DOHH2 (cell line): ENCODE results near the gene FRS2.

ENCODE experiments used
- H3F3A ChIP-seq: fragments of 200-600 bp; sonication (generic), shearing (Covaris generic); 2 replicates; pipeline ENCODE4 v1.6.0; 2016; ENCODE audit warnings: antibody characterized with exemption, mild to moderate bottlenecking; ENCODE audit not compliant: control insufficient read depth, insufficient read depth
- H3K27ac ChIP-seq: fragments of 200-600 bp; sonication (generic); 2 replicates; pipeline ENCODE4 v1.5.1; 2014; ENCODE audit warnings: low read depth, mild to moderate bottlenecking, low read length, moderate library complexity
- H3K27me3 ChIP-seq: fragments of 200-600 bp; sonication (generic); 2 replicates; pipeline ENCODE4 v1.6.1; 2014; ENCODE audit warnings: mild to moderate bottlenecking, low read length, mixed read lengths; ENCODE audit not compliant: control insufficient read depth
- H3K36me3 ChIP-seq: fragments of 200-600 bp; sonication (generic); 2 replicates; pipeline ENCODE4 v1.6.1; 2014; ENCODE audit warnings: mild to moderate bottlenecking, low read length, moderate library complexity, mixed read lengths; ENCODE audit not compliant: control insufficient read depth
- H3K4me1 ChIP-seq: fragments of 200-600 bp; sonication (generic); 2 replicates; pipeline ENCODE4 v1.6.1; 2014; ENCODE audit warnings: mild to moderate bottlenecking, low read length, mixed read lengths; ENCODE audit not compliant: control insufficient read depth
- H3K4me2 ChIP-seq: fragments of 200-600 bp; sonication (generic); 2 replicates; pipeline ENCODE4 v1.6.0; 2014; ENCODE audit warnings: mild to moderate bottlenecking, low read length, moderate library complexity
- H3K4me3 ChIP-seq: fragments of 200-600 bp; sonication (generic); 2 replicates; pipeline ENCODE4 v1.5.1; 2014; ENCODE audit warnings: mild to moderate bottlenecking, low read length, mixed read lengths
- H3K79me2 ChIP-seq: fragments of 200-600 bp; sonication (generic); 2 replicates; pipeline ENCODE4 v1.6.1; 2014; ENCODE audit warnings: mild to moderate bottlenecking, low read length, mixed read lengths; ENCODE audit not compliant: control insufficient read depth
- H3K9me2 ChIP-seq: fragments of 200-600 bp; sonication (generic); replicated peaks from 2 replicates; pipeline ENCODE4 v1.6.1; 2014; ENCODE audit warnings: mild to moderate bottlenecking, low read length, mixed read lengths; ENCODE audit not compliant: control insufficient read depth
- H3K9me3 ChIP-seq: fragments of 200-600 bp; sonication (generic); 2 replicates; pipeline ENCODE4 v1.6.1; 2014; ENCODE audit warnings: antibody characterized with exemption, low read length, mixed read lengths; ENCODE audit not compliant: control insufficient read depth, insufficient read depth
- H4K20me1 ChIP-seq: fragments of 200-600 bp; sonication (generic); 2 replicates; pipeline ENCODE4 v1.6.0; 2014; ENCODE audit warnings: low read depth, mild to moderate bottlenecking, antibody characterized with exemption, low read length, moderate library complexity; ENCODE audit not compliant: control insufficient read depth, insufficient read depth
- EZH2phosphoT487 ChIP-seq: fragments of 200-600 bp; sonication (generic); IDR thresholded peaks from 2 replicates; pipeline ENCODE4 v1.6.1; 2017; ENCODE audit warnings: borderline replicate concordance, mild to moderate bottlenecking, antibody characterized with exemption, low read length, moderate library complexity, mixed read lengths
- TF ChIP-seq, protein P1 (sequence below): fragments of 200-600 bp; sonication (generic); IDR thresholded peaks from one replicate; pipeline ENCODE4 v1.5.1; 2014; ENCODE audit warnings: antibody characterized with exemption, mild to moderate bottlenecking, low read depth, low read length; ENCODE audit not compliant: poor library complexity, severe bottlenecking

FRS2 gene

DNA sequence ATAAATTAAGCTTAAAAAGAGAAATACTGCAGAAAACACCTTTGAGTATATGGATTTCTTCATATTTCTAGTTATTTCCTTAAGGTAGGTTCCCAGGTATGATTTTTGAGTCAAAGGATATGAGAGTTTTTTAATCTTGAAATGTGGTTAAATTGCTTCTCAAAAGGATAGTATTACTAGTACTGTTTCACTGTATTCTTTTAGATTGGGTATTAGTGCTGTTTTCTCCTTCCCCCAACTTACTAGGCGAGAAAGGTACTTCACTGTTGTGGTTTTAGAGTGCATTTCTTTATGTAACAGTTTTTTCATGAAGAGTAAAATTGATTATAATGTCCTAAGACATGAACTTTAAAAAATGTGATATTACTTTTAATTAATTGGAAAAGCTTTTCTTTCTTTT lies 13.5 kb downstream of the FRS2 start:
- H3K79me2 ChIP-seq: peaks cover 86% of the 10 kb centered on the region

DNA sequence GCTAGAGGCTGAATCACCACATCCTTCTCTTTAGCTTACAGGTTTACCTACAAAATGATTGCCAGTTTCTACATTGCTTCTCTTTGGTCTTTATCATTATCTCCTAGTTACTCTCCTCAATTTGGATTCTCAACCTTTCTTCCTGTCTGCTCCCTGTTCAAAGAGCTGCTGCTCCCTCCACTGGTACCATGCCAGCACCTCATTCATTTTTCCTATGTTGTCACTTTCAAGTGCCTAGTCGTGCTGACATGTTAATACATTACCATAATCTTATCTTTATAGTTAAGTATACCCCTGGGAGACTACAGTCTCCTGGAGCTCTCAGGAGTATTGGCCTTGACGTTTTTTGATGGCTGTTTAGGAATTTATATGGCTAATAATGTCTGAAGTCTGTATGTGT lies 14.2 kb downstream of the FRS2 start:
- no peaks in the 10 kb centered on the region for H3K9me2 ChIP-seq
- H3K4me3 ChIP-seq: no peak overlapping the region
- peaks cover 4% of the 10 kb centered on the region; the same call in 1 of the 2 replicates for H3K9me3 ChIP-seq
- no peak overlapping the region for H3K27ac ChIP-seq
- no peak for TF ChIP-seq EZH2phosphoT487
- TF ChIP-seq, protein P1, sequence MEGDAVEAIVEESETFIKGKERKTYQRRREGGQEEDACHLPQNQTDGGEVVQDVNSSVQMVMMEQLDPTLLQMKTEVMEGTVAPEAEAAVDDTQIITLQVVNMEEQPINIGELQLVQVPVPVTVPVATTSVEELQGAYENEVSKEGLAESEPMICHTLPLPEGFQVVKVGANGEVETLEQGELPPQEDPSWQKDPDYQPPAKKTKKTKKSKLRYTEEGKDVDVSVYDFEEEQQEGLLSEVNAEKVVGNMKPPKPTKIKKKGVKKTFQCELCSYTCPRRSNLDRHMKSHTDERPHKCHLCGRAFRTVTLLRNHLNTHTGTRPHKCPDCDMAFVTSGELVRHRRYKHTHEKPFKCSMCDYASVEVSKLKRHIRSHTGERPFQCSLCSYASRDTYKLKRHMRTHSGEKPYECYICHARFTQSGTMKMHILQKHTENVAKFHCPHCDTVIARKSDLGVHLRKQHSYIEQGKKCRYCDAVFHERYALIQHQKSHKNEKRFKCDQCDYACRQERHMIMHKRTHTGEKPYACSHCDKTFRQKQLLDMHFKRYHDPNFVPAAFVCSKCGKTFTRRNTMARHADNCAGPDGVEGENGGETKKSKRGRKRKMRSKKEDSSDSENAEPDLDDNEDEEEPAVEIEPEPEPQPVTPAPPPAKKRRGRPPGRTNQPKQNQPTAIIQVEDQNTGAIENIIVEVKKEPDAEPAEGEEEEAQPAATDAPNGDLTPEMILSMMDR: no peak
- H3K4me2 ChIP-seq: no peak overlapping the region
- peaks cover 18% of the 10 kb centered on the region for H3K36me3 ChIP-seq
- H3K79me2 ChIP-seq: peaks cover 83% of the 10 kb centered on the region
- no peaks in the 10 kb centered on the region for H3K27me3 ChIP-seq
- no peaks in the 10 kb centered on the region for H3F3A ChIP-seq
- no peaks in the 10 kb centered on the region for H4K20me1 ChIP-seq
- no peaks in the 10 kb centered on the region for H3K4me1 ChIP-seq

More for the DNA sequence above, 13.5 kb downstream of the FRS2 start:
- no peaks in the 10 kb centered on the region for H3F3A ChIP-seq
- H3K4me1 ChIP-seq: peaks cover 5% of the 10 kb centered on the region
- H3K27me3 ChIP-seq: no peaks in the 10 kb centered on the region
- H3K27ac ChIP-seq: no peak overlapping the region
- no peak overlapping the region for H3K4me3 ChIP-seq
- H3K36me3 ChIP-seq: peaks cover 18% of the 10 kb centered on the region
- H3K9me3 ChIP-seq: peaks cover 4% of the 10 kb centered on the region; the same call in 1 of the 2 replicates
- H3K9me2 ChIP-seq: no peaks in the 10 kb centered on the region
- no peaks in the 10 kb centered on the region for H4K20me1 ChIP-seq
- TF ChIP-seq EZH2phosphoT487: no peak
- TF ChIP-seq, protein P1: no peak
- H3K4me2 ChIP-seq: no peak overlapping the region

DNA sequence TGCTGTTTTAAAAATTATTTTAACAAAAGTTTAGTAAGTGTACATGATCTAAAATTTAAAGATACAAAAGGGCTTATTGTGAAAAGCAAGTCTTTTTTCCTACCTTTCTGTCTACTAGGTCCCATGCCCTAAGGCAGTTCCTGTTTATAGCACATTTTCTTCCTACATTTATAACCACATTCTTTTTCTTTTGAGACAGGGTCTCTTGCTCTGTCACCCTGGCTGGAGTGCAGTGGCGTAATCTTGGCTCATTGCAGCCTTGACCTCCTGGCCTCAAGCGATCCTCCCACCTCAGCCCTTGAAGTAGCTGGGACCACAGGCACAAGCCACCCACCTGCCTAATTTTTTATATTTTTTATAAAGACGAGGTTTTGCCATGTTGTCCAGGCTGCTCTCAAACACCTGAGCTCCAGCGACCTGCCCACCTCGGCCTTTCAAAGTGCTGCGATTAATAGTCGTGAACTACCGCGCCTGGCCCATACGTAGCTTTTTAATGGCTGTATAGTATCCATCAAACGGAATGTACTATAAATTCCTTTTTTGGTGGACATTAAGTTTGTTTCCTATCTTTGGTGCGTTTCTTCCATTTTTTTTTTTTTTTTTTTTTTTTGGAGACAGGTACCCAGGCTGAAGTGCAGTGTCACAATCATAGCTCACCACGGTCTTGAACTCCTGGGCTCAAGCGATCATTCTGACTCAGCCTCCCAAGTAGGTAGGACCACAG lies 20.9 kb downstream of the FRS2 start:
- no peaks in the 10 kb centered on the region for H3K9me2 ChIP-seq
- peaks cover 8% of the 10 kb centered on the region for H3K36me3 ChIP-seq
- no peak overlapping the region for H3K27ac ChIP-seq
- H3K9me3 ChIP-seq: peaks cover 4% of the 10 kb centered on the region; the same call in 1 of the 2 replicates
- H3K79me2 ChIP-seq: peaks cover 61% of the 10 kb centered on the region
- no peaks in the 10 kb centered on the region for H3K27me3 ChIP-seq
- no peaks in the 10 kb centered on the region for H3K4me1 ChIP-seq
- H3K4me3 ChIP-seq: no peak overlapping the region
- H3F3A ChIP-seq: no peaks in the 10 kb centered on the region
- H4K20me1 ChIP-seq: no peaks in the 10 kb centered on the region
- TF ChIP-seq, protein P1: no peak
- no peak for TF ChIP-seq EZH2phosphoT487
- H3K4me2 ChIP-seq: no peak overlapping the region
